NB4 (cell line): ENCODE measurements around the gene ZNRF3.

ENCODE experiments used
- MYC ChIP-seq: IDR thresholded peaks from 2 replicates; pipeline ENCODE4 v1.6.1; 2011; ENCODE audit warnings: low read depth, low read length
- POLR2A ChIP-seq: IDR thresholded peaks from 2 replicates; pipeline ENCODE4 v1.6.1; 2011; ENCODE audit warnings: mild to moderate bottlenecking; ENCODE audit not compliant: insufficient read length; ENCODE audit errors: extremely low read depth
- TF ChIP-seq, protein P1 (sequence below): IDR thresholded peaks from one replicate; pipeline ENCODE4 v1.5.1; 2012; ENCODE audit warnings: low read depth, low read length

DNA sequence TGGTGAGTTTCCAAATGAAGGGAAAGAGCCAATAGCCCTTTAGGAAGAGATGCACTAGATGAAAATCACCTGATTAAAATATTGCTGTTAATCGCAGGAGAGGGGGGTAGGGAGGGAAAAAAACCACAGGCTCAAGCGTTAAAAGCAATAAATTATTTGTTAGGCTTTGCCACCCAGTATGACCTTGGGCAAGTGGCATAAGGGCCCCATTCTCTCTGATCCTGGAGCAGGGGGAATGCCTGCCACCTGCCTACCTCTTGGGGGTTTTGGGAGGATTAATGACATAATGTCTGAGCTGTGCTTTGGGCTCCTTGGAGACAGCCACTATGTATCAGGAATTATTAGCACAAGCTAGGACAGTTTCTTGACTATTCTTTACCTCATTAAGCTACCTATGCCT is 80.0 kb downstream of the ZNRF3 start:
- no peak for TF ChIP-seq POLR2A
- TF ChIP-seq, protein P1, sequence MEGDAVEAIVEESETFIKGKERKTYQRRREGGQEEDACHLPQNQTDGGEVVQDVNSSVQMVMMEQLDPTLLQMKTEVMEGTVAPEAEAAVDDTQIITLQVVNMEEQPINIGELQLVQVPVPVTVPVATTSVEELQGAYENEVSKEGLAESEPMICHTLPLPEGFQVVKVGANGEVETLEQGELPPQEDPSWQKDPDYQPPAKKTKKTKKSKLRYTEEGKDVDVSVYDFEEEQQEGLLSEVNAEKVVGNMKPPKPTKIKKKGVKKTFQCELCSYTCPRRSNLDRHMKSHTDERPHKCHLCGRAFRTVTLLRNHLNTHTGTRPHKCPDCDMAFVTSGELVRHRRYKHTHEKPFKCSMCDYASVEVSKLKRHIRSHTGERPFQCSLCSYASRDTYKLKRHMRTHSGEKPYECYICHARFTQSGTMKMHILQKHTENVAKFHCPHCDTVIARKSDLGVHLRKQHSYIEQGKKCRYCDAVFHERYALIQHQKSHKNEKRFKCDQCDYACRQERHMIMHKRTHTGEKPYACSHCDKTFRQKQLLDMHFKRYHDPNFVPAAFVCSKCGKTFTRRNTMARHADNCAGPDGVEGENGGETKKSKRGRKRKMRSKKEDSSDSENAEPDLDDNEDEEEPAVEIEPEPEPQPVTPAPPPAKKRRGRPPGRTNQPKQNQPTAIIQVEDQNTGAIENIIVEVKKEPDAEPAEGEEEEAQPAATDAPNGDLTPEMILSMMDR = no peak
- no peak for TF ChIP-seq MYC
